Glomerular endothelial cell (primary cell): ENCODE data around the gene S100A5. TPM values are rescaled to one million over a fixed set of nuclear protein-coding genes. Genes with fewer than 3 reads are reported as not detected.
"Not testable (repeated sequence)": the region's sequence is repeated elsewhere in the genome, so short reads cannot be mapped to it uniquely, and the experiment has no call there.

Experiments used
- DNase-seq: peaks from one replicate; pipeline ENCODE4 v3.0.0-alpha.2; 2011; ENCODE audit warnings: low read depth, low spot score; ENCODE audit errors: extremely low read depth
- total RNA-seq: library from RNA; depleted of rRNA; stranded (reverse); fragments of >200 nt; gene quantifications from 2 replicates; pipeline ENCODE4 v1.2.3, GENCODE V29; 2015

The S100A5 gene
- not detected in 2 replicates for total RNA-seq

- no peak for DNase-seq
Observed at GRCh38 chr1:153540394-153541361, at the start of gene S100A5. Gene S100A5, minus strand, starts transcription at chr1:153540934. Its CDS starts 743 bp downstream, at chr1:153540191.

DNA sequence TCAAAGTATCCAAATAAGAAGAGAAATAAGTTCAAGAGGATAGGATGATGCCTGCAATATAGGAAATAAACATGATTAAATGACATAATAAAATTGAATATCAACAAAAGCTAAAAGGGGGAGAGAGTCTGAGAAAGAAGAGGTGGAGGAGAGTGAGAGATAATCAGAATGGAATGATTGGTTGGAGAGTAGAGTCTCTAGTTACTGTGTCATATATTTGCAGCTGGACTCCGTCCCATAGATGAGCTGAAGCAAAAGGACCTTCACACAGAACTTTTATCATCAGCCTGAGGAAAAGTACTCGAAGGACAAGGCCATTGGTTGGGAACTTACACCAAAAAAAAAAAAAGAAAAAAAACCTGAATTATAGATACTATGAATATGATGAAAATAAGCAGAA lies 47.7 kb upstream of the S100A5 start:
- no peak for DNase-seq

DNA sequence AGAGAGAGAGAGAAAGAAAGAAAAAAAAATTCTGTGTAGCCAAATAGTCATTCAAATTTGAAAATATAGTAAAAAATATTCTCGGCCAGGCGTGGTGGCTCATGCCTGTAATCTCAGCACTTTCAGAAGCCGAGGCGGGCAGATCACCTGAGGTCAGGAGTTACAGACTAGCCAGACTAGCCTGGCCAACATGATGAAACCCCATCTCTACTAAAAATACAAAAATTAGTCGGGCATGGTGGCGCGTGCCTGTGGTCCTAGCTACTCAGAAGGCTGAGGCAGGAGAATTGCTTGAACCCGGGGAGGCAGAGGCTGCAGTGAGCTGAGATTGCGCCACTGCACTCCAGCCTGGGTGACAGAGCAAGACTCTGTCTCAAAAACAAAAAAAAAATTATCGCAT lies 47.3 kb upstream of the S100A5 start:
- not testable (repeated sequence) for DNase-seq

GRCh38 chr1:153587314-153587713 lies 46.6 kb upstream of the S100A5 start:
- no peak for DNase-seq

GRCh38 chr1:153586347-153586746 lies 45.6 kb upstream of the S100A5 start:
- DNase-seq = no peak

DNA sequence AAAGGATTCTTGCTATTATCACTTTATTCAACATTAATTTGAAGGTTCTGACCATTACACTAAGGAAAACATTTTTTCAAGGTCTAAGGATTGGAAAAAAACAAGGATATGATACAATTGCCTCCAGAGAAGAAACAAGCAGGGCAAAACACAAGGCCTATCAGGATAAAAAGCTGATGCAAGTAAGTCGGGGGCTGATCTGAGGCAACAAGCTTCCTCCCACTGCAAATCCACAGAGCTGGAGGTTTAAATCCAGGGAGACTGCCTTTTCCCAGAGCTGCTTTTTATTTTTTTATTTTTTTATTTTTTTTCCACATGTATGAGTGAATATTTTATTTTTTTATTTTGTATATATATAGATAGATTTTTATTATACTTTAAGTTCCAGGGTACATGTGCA lies 44.3 kb upstream of the S100A5 start:
- no peak for DNase-seq

DNA sequence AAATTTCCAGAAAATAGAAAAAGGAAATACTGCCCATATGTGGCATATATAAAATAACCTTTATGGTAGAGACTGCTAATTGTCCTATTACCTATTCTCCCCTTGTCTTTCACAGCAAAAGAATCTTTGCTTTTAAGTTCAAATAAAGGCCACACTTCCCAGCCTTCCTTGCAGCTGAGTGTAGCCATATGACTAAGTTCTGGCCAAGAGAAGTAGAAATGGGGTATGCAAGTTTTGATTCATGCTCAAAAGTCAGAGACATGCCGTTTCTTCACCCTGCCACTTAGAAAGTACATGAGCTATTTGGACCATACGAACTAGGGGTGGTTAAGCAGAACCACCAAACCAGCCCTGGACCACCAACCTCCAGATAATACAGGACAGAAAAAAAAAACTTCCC lies 43.2 kb upstream of the S100A5 start:
- no peak for DNase-seq

- not testable (repeated sequence) for DNase-seq
Observed at GRCh38 chr1:153583514-153583913, 42.8 kb upstream of the S100A5 start.

GRCh38 chr1:153582836-153583235 lies 42.1 kb upstream of the S100A5 start:
- DNase-seq = not testable (repeated sequence)

GRCh38 chr1:153578936-153579335 lies 38.2 kb upstream of the S100A5 start:
- DNase-seq = no peak

- DNase-seq = no peak
Observed at GRCh38 chr1:153578490-153578889, 37.8 kb upstream of the S100A5 start.

GRCh38 chr1:153577624-153578051 lies 36.9 kb upstream of the S100A5 start:
- DNase-seq = no peak

GRCh38 chr1:153577138-153577537 lies 36.4 kb upstream of the S100A5 start:
- DNase-seq = no peak

- DNase-seq = not testable (repeated sequence)
Observed at GRCh38 chr1:153575497-153575896, 34.8 kb upstream of the S100A5 start.

DNA sequence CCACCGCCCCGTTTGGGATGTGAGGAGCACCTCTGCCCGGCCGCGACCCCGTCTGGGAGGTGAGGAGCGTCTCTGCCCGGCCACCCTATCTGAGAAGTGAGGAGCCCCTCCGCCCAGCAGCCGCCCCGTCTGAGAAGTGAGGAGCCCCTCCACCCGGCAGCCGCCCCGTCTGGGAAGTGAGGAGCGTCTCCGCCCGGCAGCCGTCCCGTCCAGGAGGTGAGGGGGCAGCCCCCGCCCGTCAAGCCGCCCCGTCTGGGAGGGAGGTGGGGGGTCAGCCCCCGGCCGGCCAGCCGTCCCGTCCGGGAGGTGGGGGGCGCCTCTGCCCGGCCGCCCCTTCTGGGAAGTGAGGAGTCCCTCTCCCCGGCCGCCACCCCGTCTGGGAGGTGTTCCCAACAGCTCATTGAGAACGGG lies 34.4 kb upstream of the S100A5 start:
- not testable (repeated sequence) for DNase-seq

- no peak for DNase-seq
Observed at GRCh38 chr1:153573351-153573750, 32.6 kb upstream of the S100A5 start.

DNA sequence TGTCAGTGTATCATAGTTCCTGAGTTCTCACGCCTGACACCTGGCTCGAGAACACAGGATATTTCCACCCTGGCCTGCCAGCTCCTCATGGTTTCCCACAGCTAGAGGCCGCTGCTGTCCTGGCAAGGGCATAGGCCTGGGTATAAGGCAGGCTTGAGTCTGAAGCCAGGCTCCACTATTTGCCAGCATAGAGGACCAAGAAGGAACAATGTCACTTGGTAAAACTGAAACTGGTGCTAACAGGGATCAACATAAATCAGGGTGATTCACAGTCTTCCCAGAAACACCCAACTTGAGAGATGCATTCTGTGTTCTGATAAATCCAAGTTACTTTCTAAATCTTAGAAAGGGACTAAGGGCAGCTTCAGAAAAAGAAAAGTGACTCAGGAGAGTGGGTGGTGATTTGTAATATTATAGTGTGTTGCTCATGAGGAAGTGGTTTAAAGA lies 31.9 kb upstream of the S100A5 start:
- DNase-seq = no peak

DNA sequence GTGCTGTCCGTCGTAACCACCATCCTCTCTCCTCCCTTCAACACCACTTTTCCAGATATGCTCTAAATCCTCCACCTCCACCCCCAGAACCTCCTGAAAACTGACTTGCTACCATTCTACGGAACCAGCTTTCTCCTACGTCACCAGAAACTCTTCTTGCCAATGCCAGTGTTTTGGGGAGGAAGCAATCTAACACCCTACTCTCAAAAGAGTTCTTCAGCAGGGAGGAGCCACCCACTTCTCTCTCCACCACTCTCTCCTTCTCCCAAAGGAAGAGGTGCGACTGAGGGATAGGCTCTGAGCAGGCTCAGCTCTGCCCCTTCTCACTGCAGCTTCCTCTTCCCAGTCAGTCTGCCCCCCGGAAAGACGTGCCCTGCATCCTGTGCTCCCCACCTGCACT lies 31.0 kb upstream of the S100A5 start:
- DNase-seq = no peak

GRCh38 chr1:153570874-153571273 lies 30.1 kb upstream of the S100A5 start:
- no peak for DNase-seq

DNA sequence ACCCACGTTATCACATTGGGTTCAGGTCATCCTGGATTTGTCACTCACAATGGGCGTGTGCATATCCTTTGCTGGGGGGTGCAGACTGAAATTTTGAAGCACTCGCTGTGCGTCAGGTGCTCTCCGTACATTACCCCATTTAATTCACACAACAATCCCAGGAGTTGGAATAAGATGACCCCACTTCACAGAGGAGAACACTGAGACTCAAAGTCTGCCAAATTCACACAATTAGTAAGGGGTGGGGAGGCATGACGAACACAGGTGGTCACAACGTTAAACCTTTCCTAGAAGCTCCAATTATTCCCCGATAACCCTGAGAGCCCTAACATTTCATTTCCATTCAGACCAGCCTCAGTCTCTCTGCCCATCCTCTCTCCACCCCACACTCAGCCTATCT lies 28.7 kb upstream of the S100A5 start:
- no peak for DNase-seq

DNA sequence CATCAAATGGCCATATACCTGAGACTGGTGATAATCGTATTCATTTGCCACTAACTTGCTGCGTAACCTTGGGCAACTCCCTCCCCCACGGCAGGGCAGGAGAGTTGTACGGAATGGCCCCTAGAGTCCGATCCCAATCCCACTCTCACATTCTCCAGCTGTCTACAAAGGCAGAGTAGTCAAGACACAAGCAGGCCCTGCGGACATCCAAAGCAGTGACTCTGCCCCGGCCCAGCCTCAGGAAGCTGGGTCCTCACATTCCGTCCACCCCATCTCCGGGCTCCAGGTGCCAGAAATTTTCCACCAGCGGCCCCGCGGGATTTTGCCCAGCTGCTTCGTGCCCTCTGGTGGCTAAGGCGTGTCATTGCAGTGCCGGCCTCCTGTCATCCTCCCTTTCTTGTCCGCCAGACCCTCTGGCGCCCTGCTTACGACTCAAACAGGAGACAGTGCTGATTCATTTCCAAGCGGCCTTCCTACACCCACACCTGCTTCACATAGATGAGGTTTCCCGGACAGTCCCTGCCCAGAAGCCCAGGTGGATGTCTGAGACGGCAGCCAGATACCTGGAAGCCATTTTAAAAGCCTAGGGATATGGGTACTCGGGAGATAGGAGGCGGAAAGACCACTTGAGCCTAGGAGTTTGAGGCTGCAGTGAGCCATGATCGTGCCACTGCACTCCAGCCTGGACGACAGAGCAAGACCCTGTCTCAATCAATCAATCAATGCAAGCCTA lies 27.8 kb upstream of the S100A5 start:
- no peak for DNase-seq
